Measurements from ENCODE around the gene MEI1.
"Not testable (repeated sequence)": the region's sequence is repeated elsewhere in the genome, so short reads cannot be mapped to it uniquely, and the experiment has no call there.

The MEI1 gene

GRCh38 chr22:41822317-41823057, 123.2 kb downstream of the MEI1 start:
- no peak for DNase-seq (ENCODE audit: low read depth)

GRCh38 chr22:41823797-41824196, 124.5 kb downstream of the MEI1 start:
- no peak for DNase-seq (ENCODE audit: low read depth)

- no peak for DNase-seq (ENCODE audit: low read depth)
Measured at GRCh38 chr22:41825376-41825775, 126.1 kb downstream of the MEI1 start.

DNA sequence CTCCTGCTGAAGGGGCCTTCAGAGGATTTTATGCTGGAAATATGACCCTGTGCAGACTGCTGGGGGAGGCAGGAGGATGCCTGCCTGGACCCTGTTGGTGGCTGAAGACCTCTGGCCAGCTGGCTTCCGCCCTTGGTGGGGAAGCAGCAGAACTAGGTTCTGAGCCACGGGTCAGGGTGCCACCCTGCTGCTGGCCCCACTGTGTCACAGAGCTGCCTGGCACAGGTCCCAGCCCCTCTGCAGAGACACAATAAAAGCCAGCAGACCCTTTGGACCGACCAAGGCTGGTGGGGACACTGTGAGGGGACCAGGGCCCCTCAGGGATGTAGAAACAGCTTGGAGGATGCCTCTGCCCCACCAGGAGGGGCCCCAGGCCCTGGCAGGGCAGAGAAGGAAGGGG, 126.7 kb downstream of the MEI1 start:
- DNase-seq (ENCODE audit: low read depth), result no peak

DNA sequence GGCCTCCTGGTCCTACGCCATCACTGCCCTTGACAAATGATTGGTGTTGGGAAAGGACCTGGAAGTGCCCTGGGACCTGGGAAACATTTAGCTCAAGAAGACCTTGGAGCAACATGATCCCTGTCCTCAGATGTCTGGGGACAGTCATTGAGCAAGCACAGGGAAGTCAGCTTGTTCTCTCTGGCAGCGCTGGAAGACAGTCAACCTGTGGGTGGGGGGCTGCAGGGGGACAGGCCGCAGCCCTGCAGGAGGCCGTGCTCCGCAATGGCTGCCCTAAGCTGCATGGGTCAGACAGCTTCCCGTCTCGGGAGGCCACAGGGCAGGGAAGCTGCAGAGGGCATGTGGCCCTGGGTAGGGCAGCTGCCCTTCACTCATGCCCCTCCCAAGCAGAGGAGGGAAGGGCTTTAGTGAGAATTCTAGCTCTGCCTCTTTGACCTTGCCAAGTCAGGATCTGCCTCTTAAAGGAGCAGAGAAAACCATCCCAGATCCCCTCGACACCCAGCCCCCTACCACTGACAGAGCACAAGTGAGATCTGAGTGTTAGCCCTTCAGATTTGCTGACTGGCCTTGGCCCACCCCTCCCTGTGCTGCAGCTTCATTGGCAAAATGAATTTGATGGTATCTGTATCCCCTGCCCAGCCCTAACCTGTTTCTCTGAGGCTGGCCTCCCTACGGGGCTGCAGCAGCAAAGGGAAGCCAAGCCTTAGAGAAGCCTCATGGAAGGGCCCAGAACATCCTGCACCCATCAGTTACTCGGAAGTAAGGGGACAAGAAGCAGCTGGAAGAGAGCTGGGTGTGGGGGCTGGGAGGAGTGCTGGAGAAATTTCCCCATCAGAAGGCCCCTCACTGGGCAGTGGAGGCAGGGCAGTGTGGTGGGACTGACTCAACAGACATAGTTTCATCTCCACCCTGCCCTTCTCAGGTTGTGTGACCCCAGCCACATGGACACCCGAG, 127.4 kb downstream of the MEI1 start:
- DNase-seq (ENCODE audit: low read depth), result no peak

DNA sequence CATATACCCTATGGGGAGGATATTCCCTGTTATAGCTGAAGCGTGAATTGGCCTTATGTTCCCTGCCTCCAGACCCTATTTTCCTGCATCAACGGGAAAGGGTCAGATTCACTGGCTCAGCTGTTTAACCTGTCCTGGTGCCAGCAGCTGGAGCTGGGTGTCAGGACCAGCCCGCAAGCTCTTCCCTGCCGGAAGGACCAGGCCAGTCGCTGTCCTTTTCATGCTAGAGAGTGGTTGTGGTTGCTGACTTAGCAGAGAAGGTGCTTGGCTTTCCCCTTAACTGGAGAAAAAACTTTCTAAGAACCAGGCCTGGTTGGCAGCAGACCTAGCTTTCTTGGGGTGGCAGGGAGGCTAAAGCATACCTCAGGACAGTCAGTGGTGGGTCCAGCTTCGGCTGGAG, 128.4 kb downstream of the MEI1 start:
- DNase-seq (ENCODE audit: low read depth), result no peak

GRCh38 chr22:41828516-41828915, 129.2 kb downstream of the MEI1 start:
- no peak for DNase-seq (ENCODE audit: low read depth)

- no peak for DNase-seq (ENCODE audit: low read depth)
Measured at GRCh38 chr22:41830174-41830573, 130.9 kb downstream of the MEI1 start.

GRCh38 chr22:41831383-41831782, 132.1 kb downstream of the MEI1 start:
- DNase-seq (ENCODE audit: low read depth), result no peak

DNA sequence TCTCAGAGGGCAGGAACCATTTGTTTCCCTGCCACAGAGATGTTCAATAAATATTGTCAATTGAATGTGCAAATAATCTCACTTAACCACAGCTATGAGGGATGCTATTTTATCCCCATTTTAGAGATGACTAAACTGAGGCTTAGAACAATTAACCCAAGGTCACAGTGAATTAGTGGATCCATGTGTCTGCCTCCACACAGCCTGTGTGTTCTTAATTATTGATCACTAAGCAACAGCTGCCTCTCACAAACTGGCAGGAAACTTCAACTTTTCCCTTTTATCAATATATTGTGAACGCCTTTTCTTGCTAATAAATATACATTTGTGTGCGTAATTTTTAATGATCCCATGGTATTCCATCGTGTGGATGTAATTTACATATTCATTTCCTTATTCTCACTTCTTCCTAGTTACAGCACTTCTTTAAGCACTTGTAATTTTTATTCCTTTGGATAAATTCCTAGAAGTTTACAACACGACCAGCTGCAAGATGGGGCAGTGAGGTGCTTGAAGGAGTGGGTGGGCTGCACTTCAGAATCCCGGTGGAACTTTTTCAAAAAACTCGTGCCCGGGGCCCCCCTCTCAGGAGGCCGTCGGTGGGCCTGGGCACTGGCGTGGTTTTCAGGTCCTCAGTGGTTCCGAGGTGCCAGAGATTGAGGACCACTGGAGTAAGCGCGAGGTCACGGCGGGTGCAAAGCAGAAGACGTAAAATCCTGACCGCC, 132.7 kb downstream of the MEI1 start:
- DNase-seq (ENCODE audit: low read depth), result no peak

DNA sequence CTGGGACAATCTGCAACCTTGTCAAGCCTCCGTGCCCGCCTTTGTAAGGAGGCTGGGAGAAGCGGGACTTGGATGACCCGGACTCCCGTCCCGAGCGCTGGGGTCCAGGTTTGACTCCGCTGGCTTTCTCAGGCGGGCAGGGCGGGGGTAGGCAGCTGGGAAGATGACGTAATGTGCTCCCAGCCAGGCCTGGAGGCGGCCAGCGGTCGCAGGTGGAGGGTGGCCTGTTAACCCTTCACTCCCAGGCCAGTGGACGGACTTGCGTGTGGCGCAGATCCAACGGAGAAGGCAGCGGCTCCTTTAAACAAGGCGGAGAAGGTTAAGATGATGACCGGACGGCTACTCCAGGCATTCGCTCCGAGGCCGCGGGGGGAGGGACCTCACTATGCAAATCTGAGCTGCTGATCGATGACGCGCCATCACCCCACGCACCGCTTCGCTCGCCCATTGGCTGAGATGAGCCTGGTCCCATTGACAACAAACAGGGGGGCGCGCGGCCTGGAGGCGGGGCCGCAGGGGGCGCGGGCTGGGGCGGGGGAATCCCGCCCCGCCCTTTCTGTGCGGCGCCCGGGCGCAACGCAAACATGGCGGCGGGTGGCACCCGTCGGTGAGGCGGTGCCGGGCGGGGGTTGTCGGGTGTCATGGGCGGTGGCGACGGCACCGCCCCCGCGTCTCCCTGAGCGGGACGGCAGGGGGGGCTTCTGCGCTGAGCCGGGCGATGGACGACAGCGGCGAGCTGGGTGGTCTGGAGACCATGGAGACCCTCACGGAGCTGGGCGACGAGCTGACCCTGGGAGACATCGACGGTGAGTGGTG, 133.5 kb downstream of the MEI1 start, which contains the start of gene SREBF2:
Gene SREBF2, plus strand, starts transcription at position 553 of the 816 bp plus-strand sequence. Its CDS starts 166 bp downstream, at position 719.
- DNase-seq (ENCODE audit: low read depth), result peak; percentile 99

DNA sequence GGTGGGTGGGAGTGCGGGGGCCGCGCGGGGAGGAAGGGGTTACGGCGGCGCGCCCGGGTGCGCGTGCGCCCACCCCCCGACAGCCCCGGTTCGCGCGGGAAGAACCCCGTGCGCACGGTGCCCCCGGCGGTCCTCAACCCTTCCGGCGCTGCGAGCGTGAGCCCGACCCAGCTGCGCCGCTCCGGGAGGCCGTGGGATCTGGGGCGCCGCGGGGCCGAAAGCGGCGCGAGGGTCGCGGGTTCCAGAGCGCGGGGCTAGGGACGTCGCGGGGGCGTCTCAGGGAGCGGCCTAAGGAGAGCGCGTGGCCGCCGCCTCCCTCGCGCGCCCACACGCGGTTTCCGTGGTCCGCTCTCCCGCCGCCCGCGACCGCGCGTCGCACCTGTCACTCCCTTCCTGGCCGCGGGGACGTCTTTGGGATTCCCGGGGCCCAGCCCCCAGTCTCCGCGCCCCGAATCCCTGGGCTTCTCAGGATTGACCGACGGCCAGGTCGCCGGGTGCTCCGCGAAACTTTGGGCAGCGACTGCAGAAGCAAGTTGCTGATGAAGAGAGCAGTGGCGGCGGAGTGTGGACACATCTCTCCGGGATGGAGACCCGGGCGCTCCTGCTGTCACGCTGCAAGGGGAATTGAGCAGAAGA, 134.2 kb downstream of the MEI1 start:
- DNase-seq (ENCODE audit: low read depth), result no peak

DNA sequence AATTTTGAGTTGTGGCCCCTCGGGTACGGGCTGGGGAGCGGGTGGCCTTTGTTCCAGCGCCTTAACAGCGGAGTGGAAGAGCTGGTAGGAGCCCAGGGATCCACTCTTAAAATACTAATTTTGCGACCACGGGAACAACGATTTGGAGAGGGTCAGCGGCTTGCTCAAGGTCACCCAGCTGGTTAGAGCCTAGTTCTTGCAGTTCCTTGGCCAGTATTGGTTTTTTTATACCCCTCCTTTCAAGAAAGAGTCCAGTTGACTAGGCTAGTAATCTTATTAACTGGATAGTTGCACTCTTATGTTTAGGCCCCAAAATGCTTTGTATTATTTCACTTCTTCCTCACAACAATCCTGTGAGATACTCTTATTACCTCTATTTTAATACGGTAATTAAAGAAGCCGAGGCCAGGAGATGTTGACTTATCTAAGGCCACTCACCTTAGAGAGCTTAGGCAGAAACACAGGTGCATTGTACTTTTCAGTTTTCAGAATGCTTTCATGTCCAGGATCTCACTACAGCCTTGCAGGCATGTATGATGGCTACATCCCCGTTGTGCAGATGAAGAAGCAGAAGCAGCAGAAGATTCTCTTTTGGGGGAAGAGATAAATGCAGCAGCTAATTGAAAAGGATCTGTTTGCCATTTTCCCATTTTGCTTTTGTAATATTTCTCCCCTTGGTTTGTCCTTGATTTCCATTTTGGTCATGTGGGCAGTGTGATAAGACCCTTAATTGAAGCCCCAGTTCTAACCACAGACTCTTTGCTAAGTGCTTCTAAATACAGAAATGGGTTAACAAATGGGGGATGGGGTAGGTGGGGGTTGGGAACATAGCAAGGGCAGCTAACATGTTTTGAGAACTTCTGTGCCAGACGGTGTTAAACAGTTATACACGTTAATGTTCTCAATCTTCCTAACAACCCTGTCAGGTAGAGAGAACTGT, 135.0 kb downstream of the MEI1 start:
- DNase-seq (ENCODE audit: low read depth), result no peak

GRCh38 chr22:41835462-41835861, 136.2 kb downstream of the MEI1 start:
- not testable (repeated sequence) for DNase-seq (ENCODE audit: low read depth)

DNA sequence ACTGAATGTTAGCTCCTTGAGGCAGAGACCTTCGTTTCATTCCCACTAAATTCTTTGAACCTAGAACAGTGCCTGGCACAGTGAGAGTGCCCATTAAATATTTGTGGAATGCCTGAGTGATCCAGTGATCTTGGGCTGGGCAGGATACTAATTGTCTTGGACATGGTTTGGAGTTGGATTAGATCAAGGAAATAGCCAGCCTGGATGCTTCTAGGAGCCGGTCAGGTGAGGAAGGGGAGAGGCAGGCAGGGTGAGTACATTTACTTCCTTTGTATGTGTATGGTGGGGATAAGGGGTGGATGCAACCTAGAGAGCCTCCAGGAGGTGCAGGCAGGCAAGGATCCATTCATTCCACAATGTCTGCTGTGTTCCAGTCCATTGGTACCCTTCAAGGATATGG, 137.2 kb downstream of the MEI1 start:
- no peak for DNase-seq (ENCODE audit: low read depth)

DNA sequence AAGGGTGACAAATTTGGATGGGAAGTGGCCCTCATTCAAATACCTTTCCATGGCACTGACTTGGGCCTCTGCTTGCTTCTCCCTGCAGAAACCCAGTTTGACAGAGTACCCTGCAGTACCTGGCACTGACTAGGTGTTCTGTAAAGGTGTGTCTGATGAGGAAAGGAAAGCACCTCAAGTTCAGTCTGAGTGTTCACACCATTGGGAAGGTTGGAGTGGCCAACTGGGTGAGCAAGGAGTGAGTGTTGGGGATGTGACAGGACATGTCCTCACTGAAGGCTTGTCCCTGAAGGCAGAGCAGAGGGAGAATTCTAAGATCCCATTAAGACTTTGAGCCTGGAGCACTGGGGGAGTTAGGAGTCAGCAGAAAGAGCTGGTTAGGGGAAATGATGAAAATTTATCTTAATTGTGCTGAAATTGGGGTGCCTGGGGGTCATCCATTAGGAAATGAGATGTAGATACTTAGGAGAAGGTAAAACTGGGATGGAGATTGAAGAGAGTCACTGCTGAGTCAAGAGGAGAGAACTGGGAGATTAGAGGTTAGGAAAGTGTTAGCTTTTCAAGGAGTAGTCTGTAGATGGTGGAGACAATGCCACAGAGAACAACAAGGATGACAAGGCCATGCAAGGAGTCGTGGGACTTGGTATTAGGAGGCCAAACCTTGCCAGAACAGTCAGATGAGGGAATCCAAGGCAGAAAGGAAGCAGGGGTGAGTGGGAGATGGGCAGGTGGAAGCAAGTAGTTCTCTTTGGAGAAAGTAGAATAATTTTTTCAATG, 139.7 kb downstream of the MEI1 start:
- DNase-seq (ENCODE audit: low read depth), result no peak

GRCh38 chr22:41840216-41840615, 140.9 kb downstream of the MEI1 start:
- DNase-seq (ENCODE audit: low read depth), result no peak

DNA sequence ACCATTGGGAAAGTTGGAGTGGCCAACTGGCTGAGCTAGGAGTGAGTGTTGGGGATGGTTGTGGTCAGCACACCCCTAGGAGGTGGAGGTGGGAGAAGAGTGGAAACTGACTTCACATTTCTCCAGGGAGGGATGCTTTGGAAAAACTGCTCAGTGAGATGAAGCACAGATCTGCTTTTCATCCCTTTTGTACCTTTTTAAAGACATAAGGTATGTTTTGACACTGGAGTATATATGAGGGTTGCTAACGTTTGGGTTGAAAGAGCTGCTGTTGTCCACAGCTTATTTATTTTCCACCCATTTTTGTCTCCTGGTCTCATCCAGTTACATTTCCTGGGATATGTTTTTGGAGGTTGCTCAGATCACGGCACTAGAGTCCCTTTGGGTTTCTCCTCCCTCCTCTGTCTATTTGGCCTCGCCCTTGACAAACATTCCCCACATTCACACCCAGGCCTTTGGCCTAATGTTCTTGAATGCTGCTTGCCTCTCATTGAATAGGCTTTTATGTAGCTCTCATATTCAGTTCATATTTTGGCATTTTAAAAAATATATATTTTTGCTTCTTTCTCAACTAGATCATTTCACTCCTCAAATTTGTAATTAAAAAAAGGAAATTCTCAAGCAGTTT, 141.9 kb downstream of the MEI1 start:
- DNase-seq (ENCODE audit: low read depth), result no peak
